Suprapubic skin (tissue), 3 donors: Measurements from ENCODE around the gene COL19A1.

Source experiments
- CTCF ChIP-seq, 2 donors: fragments of 200-600 bp in 1 of 2; fragments of 450-650 bp in 1 of 2; sonication (generic) in 1 of 2; IDR thresholded peaks; one replicate each; pipeline ENCODE4 v1.5.1; 2016 to 2019; ENCODE audit warnings: antibody characterized with exemption in 2 of 2, mild to moderate bottlenecking in 1 of 2, moderate library complexity in 1 of 2
- POLR2AphosphoS5 ChIP-seq, 3 donors: sonication (generic); formaldehyde crosslinking; IDR thresholded peaks; one replicate each; pipeline ENCODE4 v1.6.1; 2017; ENCODE audit warnings: antibody characterized with exemption in 3 of 3

DNA sequence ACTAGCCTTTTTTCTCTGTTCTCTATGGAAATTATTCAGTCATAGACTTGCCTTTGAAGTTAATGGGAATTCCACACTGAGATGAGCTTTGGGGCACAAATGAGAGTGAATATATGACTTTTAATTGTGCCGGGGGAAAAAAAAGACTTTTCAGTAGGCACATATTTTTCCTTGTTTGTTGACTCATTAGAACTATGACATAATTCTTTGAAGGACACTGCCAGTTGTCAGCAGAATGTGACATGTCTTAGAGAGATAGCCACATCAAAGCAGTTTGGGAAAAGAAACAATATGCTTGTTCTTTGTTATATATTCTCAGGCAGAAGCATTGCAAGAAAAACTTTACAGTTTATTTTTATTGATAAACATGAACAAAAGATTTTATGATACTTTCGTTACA, 298.2 kb downstream of the COL19A1 start:
- no peak for TF ChIP-seq POLR2AphosphoS5 (IDR thresholded peaks at IDR 0.05)
- TF ChIP-seq CTCF (IDR thresholded peaks at IDR 0.05): no peak
